Measurements from ENCODE around the gene TSC2. TPM values are rescaled to one million over a fixed set of nuclear protein-coding genes. Genes with fewer than 3 reads are reported as not detected.

The TSC2 gene
- polyA plus RNA-seq, 1 donor (not counting 4 experiments of a cell fraction or from before 2014, with no cell fraction given): 22.6 TPM

DNA sequence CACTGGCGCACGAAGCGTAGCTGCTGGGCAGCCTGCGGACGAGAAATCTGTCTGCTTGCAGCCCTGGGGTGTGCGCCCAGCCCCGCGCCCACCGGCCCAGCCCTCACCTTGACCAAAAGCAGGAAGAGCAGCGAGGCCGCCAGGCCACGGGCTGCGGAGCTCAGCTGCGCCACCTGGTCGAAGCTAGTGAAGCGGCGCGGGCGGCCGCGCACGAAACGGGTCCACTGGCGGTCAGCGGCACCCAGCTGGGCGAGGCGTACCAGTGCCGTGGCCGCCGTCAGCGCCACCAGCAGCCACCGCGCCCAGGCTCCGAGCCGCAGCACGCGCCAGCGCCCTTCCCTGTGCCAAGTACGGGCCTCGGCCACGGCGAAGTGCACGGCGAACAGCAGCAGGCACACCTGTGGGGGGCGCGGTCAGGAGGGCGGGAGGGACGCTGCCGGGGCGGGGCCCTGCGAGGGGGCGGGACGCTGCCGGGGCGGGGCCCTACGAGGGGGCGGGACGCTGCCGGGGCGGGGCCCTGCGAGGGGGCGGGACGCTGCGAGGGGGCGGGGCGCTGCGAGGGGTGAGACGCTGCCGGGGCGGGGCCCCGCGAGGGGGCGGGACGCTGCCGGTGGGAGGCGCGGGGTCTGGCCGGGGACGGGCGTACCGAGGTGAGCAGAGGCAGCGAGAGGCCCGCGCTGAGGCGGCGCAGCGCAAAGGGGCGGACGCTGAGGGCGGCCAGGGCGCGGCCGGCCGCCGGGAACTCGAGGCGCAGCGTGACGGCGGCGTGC is 43.2 kb downstream of the TSC2 start:
- Histone ChIP-seq H3K79me2 (ENCODE audit: control insufficient read depth, insufficient read depth, low read length) (no peaks in the 10 kb centered on the region), H3K4me3 (ENCODE audit: control insufficient read depth in 2 of 3, extremely low read depth in 1 of 3, insufficient read depth in 2 of 3, low read depth in 1 of 3, low read length in 3 of 3) (no peak overlapping the region), H3K36me3 (ENCODE audit: control insufficient read depth in 2 of 2, extremely low read depth in 1 of 2, insufficient read depth in 2 of 2, low read length in 2 of 2) (peaks cover 26 to 49% of the 10 kb centered on the region in 2 experiments), H3K27ac (ENCODE audit: control insufficient read depth, insufficient read depth, low read length) (no peak overlapping the region), H4K20me1 (ENCODE audit: control insufficient read depth, extremely low read depth, insufficient read depth, low read length) (peaks cover 15% of the 10 kb centered on the region), H2AFZ (ENCODE audit: control insufficient read depth, low read length) (no peak overlapping the region), H3K4me1 (ENCODE audit: control insufficient read depth, extremely low read depth, insufficient read depth, low read length) (peaks cover 29% of the 10 kb centered on the region), H3K9me3 (ENCODE audit: control insufficient read depth, low read depth, low read length) (no peaks in the 10 kb centered on the region), H3K9ac (ENCODE audit: control insufficient read depth, extremely low read depth, insufficient read depth, low read length) (no peak overlapping the region), H3K9me1 (ENCODE audit: control insufficient read depth, extremely low read depth, insufficient read depth, low read length) (no peaks in the 10 kb centered on the region), H3K27me3 (ENCODE audit: control insufficient read depth, extremely low read depth, insufficient read depth, low read length) (no peaks in the 10 kb centered on the region), H3K4me2 (ENCODE audit: control insufficient read depth, extremely low read depth, insufficient read depth, low read depth, low read length) (peak overlapping the region; percentile 32)
- TF ChIP-seq CTCF (optimal IDR thresholded peaks at IDR 0.05 in 1 of 3, IDR thresholded peaks at IDR 0.05 in 1 of 3, conservative IDR thresholded peaks at IDR 0.05 in 1 of 3; ENCODE audit: extremely low read depth in 1 of 3, insufficient read depth in 2 of 3, low read length in 3 of 3): no peak
- TF ChIP-seq EZH2 (IDR thresholded peaks at IDR 0.05; ENCODE audit: low read length): no peak
- FAIRE-seq (no peak), DNase-seq (ENCODE audit: low read depth, low spot score) (peak; percentile 41)
- dilution Hi-C loops (cut with MboI; ENCODE audit: extremely low pct_ligation_motif_present, low sequenced_read_pairs): no loop called here

GRCh38 chr16:2091547-2092255 is 43.9 kb downstream of the TSC2 start:
- Histone ChIP-seq H3K4me1 (ENCODE audit: control insufficient read depth, extremely low read depth, insufficient read depth, low read length) (peaks cover 29% of the 10 kb centered on the region), H3K79me2 (ENCODE audit: control insufficient read depth, insufficient read depth, low read length) (no peaks in the 10 kb centered on the region), H3K9me3 (ENCODE audit: control insufficient read depth, low read depth, low read length) (no peaks in the 10 kb centered on the region), H4K20me1 (ENCODE audit: control insufficient read depth, extremely low read depth, insufficient read depth, low read length) (peaks cover 15% of the 10 kb centered on the region), H3K9ac (ENCODE audit: control insufficient read depth, extremely low read depth, insufficient read depth, low read length) (no peak overlapping the region), H3K4me3 (ENCODE audit: control insufficient read depth in 2 of 3, extremely low read depth in 1 of 3, insufficient read depth in 2 of 3, low read depth in 1 of 3, low read length in 3 of 3) (no peak overlapping the region), H3K4me2 (ENCODE audit: control insufficient read depth, extremely low read depth, insufficient read depth, low read depth, low read length) (peak overlapping the region; percentile 32), H2AFZ (ENCODE audit: control insufficient read depth, low read length) (no peak overlapping the region), H3K9me1 (ENCODE audit: control insufficient read depth, extremely low read depth, insufficient read depth, low read length) (no peaks in the 10 kb centered on the region), H3K27ac (ENCODE audit: control insufficient read depth, insufficient read depth, low read length) (no peak overlapping the region), H3K27me3 (ENCODE audit: control insufficient read depth, extremely low read depth, insufficient read depth, low read length) (no peaks in the 10 kb centered on the region), H3K36me3 (ENCODE audit: control insufficient read depth in 2 of 2, extremely low read depth in 1 of 2, insufficient read depth in 2 of 2, low read length in 2 of 2) (peaks cover 24 to 42% of the 10 kb centered on the region in 2 experiments)
- dilution Hi-C loops (cut with MboI; ENCODE audit: extremely low pct_ligation_motif_present, low sequenced_read_pairs): no loop called here
- no peak for DNase-seq (ENCODE audit: low read depth, low spot score)
- no peak for FAIRE-seq
- TF ChIP-seq CTCF (optimal IDR thresholded peaks at IDR 0.05 in 1 of 3, IDR thresholded peaks at IDR 0.05 in 1 of 3, conservative IDR thresholded peaks at IDR 0.05 in 1 of 3; ENCODE audit: extremely low read depth in 1 of 3, insufficient read depth in 2 of 3, low read length in 3 of 3) (no peak), EZH2 (IDR thresholded peaks at IDR 0.05; ENCODE audit: low read length) (no peak)

Data from keratinocyte (primary cell).